HFF-Myc (cell line): ENCODE measurements around the gene SHROOM2.

Source experiments
- DNase-seq: peaks from one replicate; pipeline ENCODE4 v3.0.0-alpha.2; 2011; ENCODE audit warnings: low read depth; ENCODE audit errors: extremely low read depth
- H3K4me3 ChIP-seq: replicated peaks from 2 replicates; pipeline ENCODE4 v1.5.1; 2011; ENCODE audit warnings: low read depth, mild to moderate bottlenecking, control low read depth, low read length
- TF ChIP-seq, protein P1 (sequence below): IDR thresholded peaks from 2 replicates; pipeline ENCODE4 v1.5.1; 2012; ENCODE audit warnings: mild to moderate bottlenecking, low read depth, low read length, control low read depth; ENCODE audit errors: missing control alignments

SHROOM2 gene

DNA sequence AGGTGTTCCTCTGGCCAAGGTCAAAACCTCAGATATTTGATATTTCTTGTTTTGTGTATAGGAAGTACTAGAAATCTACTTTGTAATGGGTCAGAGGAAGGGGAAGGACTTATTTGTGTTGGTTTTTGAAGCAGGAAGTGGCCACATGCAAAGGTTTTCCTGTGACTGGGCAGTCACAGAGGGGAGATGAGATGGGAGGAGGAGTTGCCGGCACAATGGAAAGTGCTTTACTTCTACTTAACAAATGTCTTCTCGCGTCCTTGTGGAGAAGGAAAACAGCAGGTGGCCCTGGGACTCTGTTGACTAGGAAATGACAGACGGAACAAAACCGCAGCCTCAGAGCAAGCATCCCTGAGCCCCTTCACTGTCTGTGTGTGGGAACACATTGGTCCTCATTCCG is 46.6 kb downstream of the SHROOM2 start:
- H3K4me3 ChIP-seq: no peak overlapping the region
- no peak for DNase-seq
- TF ChIP-seq, protein P1, sequence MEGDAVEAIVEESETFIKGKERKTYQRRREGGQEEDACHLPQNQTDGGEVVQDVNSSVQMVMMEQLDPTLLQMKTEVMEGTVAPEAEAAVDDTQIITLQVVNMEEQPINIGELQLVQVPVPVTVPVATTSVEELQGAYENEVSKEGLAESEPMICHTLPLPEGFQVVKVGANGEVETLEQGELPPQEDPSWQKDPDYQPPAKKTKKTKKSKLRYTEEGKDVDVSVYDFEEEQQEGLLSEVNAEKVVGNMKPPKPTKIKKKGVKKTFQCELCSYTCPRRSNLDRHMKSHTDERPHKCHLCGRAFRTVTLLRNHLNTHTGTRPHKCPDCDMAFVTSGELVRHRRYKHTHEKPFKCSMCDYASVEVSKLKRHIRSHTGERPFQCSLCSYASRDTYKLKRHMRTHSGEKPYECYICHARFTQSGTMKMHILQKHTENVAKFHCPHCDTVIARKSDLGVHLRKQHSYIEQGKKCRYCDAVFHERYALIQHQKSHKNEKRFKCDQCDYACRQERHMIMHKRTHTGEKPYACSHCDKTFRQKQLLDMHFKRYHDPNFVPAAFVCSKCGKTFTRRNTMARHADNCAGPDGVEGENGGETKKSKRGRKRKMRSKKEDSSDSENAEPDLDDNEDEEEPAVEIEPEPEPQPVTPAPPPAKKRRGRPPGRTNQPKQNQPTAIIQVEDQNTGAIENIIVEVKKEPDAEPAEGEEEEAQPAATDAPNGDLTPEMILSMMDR: no peak

DNA sequence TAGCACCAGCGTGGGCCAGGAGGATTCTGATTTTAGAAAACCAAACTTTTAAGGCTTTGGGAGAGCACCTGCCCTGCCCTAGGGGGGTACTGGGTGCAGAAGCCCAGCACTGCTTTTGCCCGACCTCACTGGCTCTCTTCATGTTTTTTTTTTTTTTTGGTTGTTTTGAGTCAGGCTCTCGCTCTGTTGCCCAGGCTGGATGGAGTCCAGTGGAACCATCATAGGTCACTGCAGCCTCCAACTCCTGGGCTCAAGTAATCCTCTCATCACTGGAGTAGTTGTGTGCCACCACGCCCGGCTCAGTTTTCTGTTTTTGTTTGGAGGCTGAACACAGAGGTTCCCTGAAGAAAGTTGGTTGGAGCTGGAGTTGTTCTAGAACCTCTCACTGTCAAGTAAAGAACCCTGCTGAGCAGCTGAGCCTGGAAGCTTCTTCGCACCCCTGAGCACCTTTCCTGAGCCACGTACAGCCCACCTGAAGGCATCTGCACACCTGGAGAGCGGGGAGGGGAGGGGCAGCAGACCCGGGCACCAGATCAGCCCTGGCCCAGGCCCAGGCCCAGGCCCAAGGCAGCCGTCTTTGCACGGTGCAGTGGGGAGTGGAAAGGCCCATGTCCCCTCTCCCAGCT is 49.5 kb downstream of the SHROOM2 start:
- no peak overlapping the region for H3K4me3 ChIP-seq
- TF ChIP-seq, protein P1: no peak

DNA sequence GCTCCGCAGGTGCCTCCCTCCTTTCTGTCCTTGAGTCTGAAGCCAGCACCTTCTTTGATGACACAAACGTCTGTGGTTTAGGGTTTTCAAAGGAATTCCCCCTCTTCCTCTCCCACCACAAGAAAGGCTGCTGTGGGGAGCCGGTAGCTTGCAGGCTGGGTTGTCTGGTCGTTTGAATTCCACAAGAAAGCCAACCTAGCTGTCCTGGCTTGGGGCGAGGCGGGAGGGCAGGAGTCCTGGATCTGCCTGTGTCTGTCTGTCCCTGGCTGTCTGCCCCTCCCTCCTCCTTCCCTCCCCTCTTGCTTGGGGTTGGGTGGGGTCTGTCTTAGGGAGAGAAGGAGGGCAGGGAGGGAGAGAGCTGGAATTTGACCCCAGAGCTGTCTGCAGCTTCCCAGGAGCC is 56.3 kb downstream of the SHROOM2 start:
- no peak for DNase-seq
- TF ChIP-seq, protein P1: no peak
- no peak overlapping the region for H3K4me3 ChIP-seq

More for the DNA sequence above, 49.5 kb downstream of the SHROOM2 start:
- DNase-seq: no peak

DNA sequence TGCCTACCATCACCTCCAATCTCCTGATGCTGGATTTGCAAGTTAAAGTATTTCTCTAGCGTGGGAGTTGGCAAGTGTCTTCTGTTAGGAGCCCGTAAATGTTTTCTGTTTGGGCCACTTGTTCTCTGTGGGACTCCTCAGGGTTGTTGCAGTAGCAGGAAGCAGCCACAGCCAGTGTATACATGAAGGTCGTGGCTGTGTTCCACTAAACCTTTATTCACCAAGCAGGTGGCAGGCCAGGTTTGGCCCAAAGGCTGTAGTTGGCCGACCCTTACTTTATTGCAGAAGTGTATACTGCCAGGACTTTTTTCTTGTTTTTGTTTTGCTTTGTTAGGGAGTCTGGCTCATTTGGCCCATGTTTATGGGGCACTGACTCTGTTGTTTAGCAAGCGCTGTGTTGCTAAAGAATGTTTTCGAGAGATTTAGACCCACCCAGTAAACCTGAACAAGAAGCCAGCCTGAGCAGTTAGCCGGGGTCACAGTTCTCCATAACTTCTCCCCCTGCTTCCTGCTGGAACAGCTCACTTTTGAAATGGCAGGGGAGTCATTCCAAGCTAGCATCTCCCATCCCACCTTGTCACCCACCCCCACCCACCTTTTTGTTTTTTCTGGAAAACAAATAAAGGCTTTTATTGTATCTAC is 58.8 kb downstream of the SHROOM2 start:
- TF ChIP-seq, protein P1: no peak
- no peak for DNase-seq
- no peak overlapping the region for H3K4me3 ChIP-seq

DNA sequence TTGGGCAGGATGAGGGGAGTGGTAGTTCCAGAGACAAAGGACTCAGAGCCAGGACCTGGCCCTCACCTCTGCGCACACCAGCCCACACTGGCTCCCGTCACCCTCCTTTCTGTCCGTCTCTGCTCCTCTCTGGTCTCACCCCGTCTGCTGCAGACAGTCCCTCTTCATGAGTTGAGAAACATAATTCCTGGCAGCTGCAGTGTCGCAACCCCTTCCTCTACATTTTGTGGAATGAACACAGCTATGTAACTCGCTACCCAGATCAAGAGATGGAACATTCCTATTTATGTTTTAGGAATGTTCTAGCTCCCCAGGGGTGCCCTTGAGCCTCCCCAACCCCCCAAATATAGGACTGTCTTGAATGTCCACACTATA is 59.3 kb downstream of the SHROOM2 start:
- no peak overlapping the region for H3K4me3 ChIP-seq
- DNase-seq: no peak
- TF ChIP-seq, protein P1: no peak

DNA sequence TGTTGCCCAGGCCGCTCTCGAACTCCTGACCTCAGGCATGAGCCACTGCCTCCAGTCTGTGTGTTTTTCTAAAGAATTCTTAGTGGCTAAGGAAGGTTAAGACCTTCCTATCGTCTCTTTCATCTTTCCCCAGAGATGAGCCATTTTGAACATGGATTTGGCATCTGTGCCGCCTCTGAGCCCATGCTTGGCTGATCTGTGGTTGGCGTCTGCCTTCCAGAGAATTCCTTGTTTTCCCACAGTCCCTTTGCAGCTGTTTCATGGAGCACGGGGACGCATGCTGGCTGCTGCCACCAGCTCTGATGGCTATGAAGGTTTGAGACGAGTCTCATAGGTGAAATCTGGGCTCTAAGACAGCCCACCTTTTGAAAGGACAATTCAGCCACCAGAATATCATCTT is 60.4 kb downstream of the SHROOM2 start:
- TF ChIP-seq, protein P1: no peak
- H3K4me3 ChIP-seq: no peak overlapping the region
- DNase-seq: no peak

DNA sequence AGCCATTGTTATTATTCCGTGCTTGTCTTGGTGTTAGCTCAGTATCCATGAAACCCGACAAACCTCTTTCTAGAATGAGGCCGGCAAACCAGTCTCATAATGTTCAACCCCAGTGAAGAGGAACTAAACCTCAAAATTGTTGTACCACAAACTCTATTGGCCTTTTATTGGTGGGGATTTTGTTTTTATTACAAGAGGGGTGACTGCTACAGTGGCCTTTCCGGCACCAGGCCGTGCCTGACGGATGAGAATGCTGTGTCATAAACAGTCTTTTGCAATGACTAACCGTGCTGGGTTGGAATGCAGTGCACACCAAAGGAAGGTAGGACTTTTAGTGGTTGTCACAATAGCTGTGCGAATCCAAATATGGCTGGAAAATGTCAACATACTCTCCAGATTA is 60.8 kb downstream of the SHROOM2 start:
- DNase-seq: no peak
- no peak overlapping the region for H3K4me3 ChIP-seq

More for the DNA sequence above, 60.8 kb downstream of the SHROOM2 start:
- TF ChIP-seq, protein P1: no peak
